OCI-LY1 (cell line): Measurements from ENCODE around the gene CACFD1.

Experiments used
- CTCF ChIP-seq: fragments of 200-600 bp; sonication (generic), shearing (Covaris generic); IDR thresholded peaks from 2 replicates; pipeline ENCODE4 v1.5.1; 2017; ENCODE audit warnings: mild to moderate bottlenecking, antibody characterized with exemption, low read length, moderate library complexity, mixed read lengths
- EZH2 ChIP-seq: fragments of 200-600 bp; sonication (generic), shearing (Covaris generic); IDR thresholded peaks from 2 replicates; pipeline ENCODE4 v1.8.0; 2017; ENCODE audit warnings: borderline replicate concordance, mixed run types, mild to moderate bottlenecking, antibody characterized with exemption, low read length, moderate library complexity, mixed read lengths

- no peak for TF ChIP-seq CTCF
- no peak for TF ChIP-seq EZH2
These were observed 32.6 kb downstream of the CACFD1 start for GRCh38 chr9:133492061-133493021.
